ENCODE measurements around the gene FOXF2. TPM values are rescaled to one million over a fixed set of nuclear protein-coding genes. Genes with fewer than 3 reads are reported as not detected.

The FOXF2 gene
- total and polyA plus RNA-seq, 10 of the 15 experiments (the other 5 are each of a cell fraction or from before 2014, with no cell fraction given): not detected

DNA sequence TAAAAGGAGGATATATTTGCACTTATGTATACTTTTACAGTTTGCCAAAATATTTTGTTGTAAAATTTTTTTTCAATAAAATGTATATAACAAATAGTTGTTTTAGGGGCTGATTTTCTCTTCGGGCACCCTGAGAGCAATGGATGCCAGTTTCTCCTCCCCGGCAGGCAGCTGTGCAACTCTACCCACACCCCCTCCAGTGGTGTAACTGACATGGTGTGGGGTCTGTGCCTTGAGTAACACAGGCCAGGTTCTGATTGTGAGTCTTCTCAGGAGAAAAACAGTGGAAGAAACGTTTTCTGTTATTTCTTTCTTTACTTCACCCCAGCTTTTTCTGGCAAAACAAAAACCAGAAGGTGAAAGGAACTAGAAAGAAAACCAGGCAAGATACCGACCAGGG, 6.1 kb downstream of the FOXF2 start:
- POLR2A ChIA-PET: no interaction called here
- no TSS peak for BruUV-seq (replicated peaks)
- Histone ChIP-seq H3K9ac (ENCODE audit: control insufficient read depth, insufficient read depth, low read length) (no peak overlapping the region), H3K4me3 (no peak overlapping the region), H3K4me1 (ENCODE audit: control insufficient read depth, insufficient read depth, low read length) (no peaks in the 10 kb centered on the region), H3K27me3 (replicated peaks in 1 of 2; ENCODE audit: control insufficient read depth in 2 of 2, insufficient read depth in 2 of 2, low read length in 1 of 2) (peaks cover 18 to 23% of the 10 kb centered on the region in 2 experiments), H3K4me2 (ENCODE audit: control insufficient read depth, insufficient read depth) (no peak overlapping the region), H4K20me1 (ENCODE audit: control insufficient read depth, insufficient read depth) (no peaks in the 10 kb centered on the region), H2AFZ (ENCODE audit: control insufficient read depth, low read depth, low read length) (no peak overlapping the region), H3K9me3 (replicated peaks; ENCODE audit: control insufficient read depth, insufficient read depth, low read length) (no peaks in the 10 kb centered on the region), H3K36me3 (ENCODE audit: control insufficient read depth in 2 of 2, insufficient read depth in 2 of 2, low read length in 1 of 2) (no peaks in the 10 kb centered on the region), H3K27ac (ENCODE audit: control insufficient read depth, insufficient read depth) (no peak overlapping the region), H3K79me2 (ENCODE audit: control insufficient read depth, insufficient read depth, low read length) (no peaks in the 10 kb centered on the region)
- 30% methylated on average over 4 of the region's 4 CpGs for WGBS (ENCODE audit: insufficient coverage, insufficient replicate concordance, low lambda C conversion rate, missing lambda C conversion rate)
- intact Hi-C loops (cut with micrococcal nuclease; ENCODE audit: unreplicated experiment) (no loop called here), in situ Hi-C loops (cut with MboI) (loop anchor here (5.0 kb wide), 1 partner anchor 798 kb away; no protein-coding TSS in a partner anchor)
- TF ChIP-seq, protein P1, sequence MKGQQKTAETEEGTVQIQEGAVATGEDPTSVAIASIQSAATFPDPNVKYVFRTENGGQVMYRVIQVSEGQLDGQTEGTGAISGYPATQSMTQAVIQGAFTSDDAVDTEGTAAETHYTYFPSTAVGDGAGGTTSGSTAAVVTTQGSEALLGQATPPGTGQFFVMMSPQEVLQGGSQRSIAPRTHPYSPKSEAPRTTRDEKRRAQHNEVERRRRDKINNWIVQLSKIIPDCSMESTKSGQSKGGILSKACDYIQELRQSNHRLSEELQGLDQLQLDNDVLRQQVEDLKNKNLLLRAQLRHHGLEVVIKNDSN (IDR thresholded peaks at IDR 0.05; ENCODE audit: borderline replicate concordance, extremely low read length, insufficient read depth, low read depth, low read length): no peak
- TF ChIP-seq, protein P2, sequence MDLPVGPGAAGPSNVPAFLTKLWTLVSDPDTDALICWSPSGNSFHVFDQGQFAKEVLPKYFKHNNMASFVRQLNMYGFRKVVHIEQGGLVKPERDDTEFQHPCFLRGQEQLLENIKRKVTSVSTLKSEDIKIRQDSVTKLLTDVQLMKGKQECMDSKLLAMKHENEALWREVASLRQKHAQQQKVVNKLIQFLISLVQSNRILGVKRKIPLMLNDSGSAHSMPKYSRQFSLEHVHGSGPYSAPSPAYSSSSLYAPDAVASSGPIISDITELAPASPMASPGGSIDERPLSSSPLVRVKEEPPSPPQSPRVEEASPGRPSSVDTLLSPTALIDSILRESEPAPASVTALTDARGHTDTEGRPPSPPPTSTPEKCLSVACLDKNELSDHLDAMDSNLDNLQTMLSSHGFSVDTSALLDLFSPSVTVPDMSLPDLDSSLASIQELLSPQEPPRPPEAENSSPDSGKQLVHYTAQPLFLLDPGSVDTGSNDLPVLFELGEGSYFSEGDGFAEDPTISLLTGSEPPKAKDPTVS (IDR thresholded peaks at IDR 0.05; ENCODE audit: low read depth, low read length): no peak
- no peak for TF ChIP-seq MEF2B (IDR thresholded peaks at IDR 0.05; ENCODE audit: partially characterized antibody, poor library complexity, severe bottlenecking)
- no peak for TF ChIP-seq BACH1 (IDR thresholded peaks at IDR 0.05; ENCODE audit: borderline replicate concordance)
- TF ChIP-seq POU2F2 (IDR thresholded peaks at IDR 0.05; ENCODE audit: borderline replicate concordance, low read depth, low read length): no peak
- no peak for TF ChIP-seq RBBP5 (conservative IDR thresholded peaks at IDR 0.05)
- TF ChIP-seq, protein P3, sequence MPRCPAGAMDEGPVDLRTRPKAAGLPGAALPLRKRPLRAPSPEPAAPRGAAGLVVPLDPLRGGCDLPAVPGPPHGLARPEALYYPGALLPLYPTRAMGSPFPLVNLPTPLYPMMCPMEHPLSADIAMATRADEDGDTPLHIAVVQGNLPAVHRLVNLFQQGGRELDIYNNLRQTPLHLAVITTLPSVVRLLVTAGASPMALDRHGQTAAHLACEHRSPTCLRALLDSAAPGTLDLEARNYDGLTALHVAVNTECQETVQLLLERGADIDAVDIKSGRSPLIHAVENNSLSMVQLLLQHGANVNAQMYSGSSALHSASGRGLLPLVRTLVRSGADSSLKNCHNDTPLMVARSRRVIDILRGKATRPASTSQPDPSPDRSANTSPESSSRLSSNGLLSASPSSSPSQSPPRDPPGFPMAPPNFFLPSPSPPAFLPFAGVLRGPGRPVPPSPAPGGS (IDR thresholded peaks at IDR 0.05; ENCODE audit: borderline replicate concordance, insufficient read depth, low read depth, low read length, poor library complexity, severe bottlenecking): no peak
- FAIRE-seq (no peak), ATAC-seq (no peak), DNase-seq (ENCODE audit: low read depth, low spot score) (no peak)
- RAD21 ChIA-PET (ENCODE audit: unreplicated experiment): no interaction called here
- CTCF ChIA-PET: interaction anchor here (1.1 to 3.4 kb wide), 4 partner anchors 27 to 1212 kb away, joined by 3 to 36 read pairs (median 16); no protein-coding TSS in a partner anchor
- SMC1A ChIA-PET (ENCODE audit: uncharacterized antibody, unreplicated experiment): no interaction called here
